Stomach (tissue), 4 donors: ENCODE measurements around the gene PLCB1.

Experiments used
- EP300 ChIP-seq: sonication (generic); formaldehyde crosslinking; IDR thresholded peaks from one replicate; pipeline ENCODE4 v1.6.1; 2017; ENCODE audit warnings: antibody characterized with exemption
- TF ChIP-seq, protein P1 (sequence below), 7 experiments: fragments of 450-650 bp in 4 of 7; fragments of 200-600 bp in 3 of 7; sonication (generic) in 3 of 7; IDR thresholded peaks; one replicate each; pipeline ENCODE4 v1.5.1; 2016 to 2019; ENCODE audit warnings: antibody characterized with exemption in 7 of 7, control low read depth in 2 of 7, mild to moderate bottlenecking in 1 of 7

DNA sequence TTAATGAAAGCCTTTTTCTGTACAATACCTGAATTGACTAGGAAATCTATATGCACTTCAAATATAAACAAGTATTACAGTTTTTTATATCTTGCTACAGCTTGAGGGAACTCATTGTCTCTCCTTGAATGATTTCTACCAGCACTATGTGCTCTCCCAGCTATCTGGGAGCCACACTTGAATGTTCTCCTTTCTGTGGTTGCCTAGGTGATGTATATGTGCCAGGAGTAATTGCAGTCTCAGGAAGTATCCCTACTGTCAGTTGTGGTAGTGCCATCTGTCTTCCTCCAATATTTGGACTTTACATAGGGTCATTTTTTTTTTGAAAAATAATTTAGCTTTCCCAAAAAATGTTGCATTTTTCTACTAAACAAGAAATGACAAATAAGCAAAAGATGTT lies 648.8 kb downstream of the PLCB1 start:
- TF ChIP-seq, protein P1, sequence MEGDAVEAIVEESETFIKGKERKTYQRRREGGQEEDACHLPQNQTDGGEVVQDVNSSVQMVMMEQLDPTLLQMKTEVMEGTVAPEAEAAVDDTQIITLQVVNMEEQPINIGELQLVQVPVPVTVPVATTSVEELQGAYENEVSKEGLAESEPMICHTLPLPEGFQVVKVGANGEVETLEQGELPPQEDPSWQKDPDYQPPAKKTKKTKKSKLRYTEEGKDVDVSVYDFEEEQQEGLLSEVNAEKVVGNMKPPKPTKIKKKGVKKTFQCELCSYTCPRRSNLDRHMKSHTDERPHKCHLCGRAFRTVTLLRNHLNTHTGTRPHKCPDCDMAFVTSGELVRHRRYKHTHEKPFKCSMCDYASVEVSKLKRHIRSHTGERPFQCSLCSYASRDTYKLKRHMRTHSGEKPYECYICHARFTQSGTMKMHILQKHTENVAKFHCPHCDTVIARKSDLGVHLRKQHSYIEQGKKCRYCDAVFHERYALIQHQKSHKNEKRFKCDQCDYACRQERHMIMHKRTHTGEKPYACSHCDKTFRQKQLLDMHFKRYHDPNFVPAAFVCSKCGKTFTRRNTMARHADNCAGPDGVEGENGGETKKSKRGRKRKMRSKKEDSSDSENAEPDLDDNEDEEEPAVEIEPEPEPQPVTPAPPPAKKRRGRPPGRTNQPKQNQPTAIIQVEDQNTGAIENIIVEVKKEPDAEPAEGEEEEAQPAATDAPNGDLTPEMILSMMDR (IDR thresholded peaks at IDR 0.05), result no peak
- no peak for TF ChIP-seq EP300
